MM.1S (cell line): ENCODE measurements around the gene CGB7.
"Not testable (repeated sequence)": the region's sequence is repeated elsewhere in the genome, so short reads cannot be mapped to it uniquely, and the experiment has no call there.

ENCODE experiments used
- DNase-seq: peaks from one replicate; pipeline ENCODE4 v3.0.0-alpha.2; 2015
- H2AFZ ChIP-seq: fragments of 300-600 bp; sonication (generic); 2 replicates; pipeline ENCODE4 v1.6.0; 2016; ENCODE audit warnings: antibody characterized with exemption, low read length
- H3F3A ChIP-seq: fragments of 300-600 bp; sonication (generic); 2 replicates; pipeline ENCODE4 v1.6.1; 2016; ENCODE audit warnings: mild to moderate bottlenecking, antibody characterized with exemption, low read length, moderate library complexity, mixed read lengths; ENCODE audit not compliant: insufficient read depth
- H3K27ac ChIP-seq: fragments of 300-600 bp; sonication (generic); 2 replicates; pipeline ENCODE4 v1.5.1; 2016; ENCODE audit warnings: mild to moderate bottlenecking, low read length
- H3K27me3 ChIP-seq: fragments of 300-600 bp; sonication (generic); replicated peaks from 2 replicates; pipeline ENCODE4 v1.6.0; 2016; ENCODE audit warnings: low read length; ENCODE audit not compliant: insufficient read depth
- H3K36me3 ChIP-seq: fragments of 300-600 bp; sonication (generic); replicated peaks from 2 replicates; pipeline ENCODE4 v1.6.1; 2016; ENCODE audit warnings: mild to moderate bottlenecking, low read length, mixed read lengths; ENCODE audit not compliant: insufficient read depth
- H3K4me1 ChIP-seq: fragments of 300-600 bp; sonication (generic); 2 replicates; pipeline ENCODE4 v1.6.1; 2016; ENCODE audit warnings: low read length, mixed read lengths
- H3K4me2 ChIP-seq: fragments of 300-600 bp; sonication (generic); 2 replicates; pipeline ENCODE4 v1.6.0; 2016; ENCODE audit warnings: low read depth, low read length
- H3K4me3 ChIP-seq: fragments of 300-600 bp; sonication (generic); 2 replicates; pipeline ENCODE4 v1.5.1; 2016; ENCODE audit warnings: low read length, mixed read lengths
- H3K79me2 ChIP-seq: fragments of 300-600 bp; sonication (generic); 2 replicates; pipeline ENCODE4 v1.6.1; 2016; ENCODE audit warnings: mixed run types, low read length, mixed read lengths
- H3K9ac ChIP-seq: fragments of 300-600 bp; sonication (generic); 2 replicates; pipeline ENCODE4 v1.6.1; 2016; ENCODE audit warnings: low read length, mixed read lengths
- H3K9me2 ChIP-seq: fragments of 300-600 bp; sonication (generic); replicated peaks from 2 replicates; pipeline ENCODE4 v1.6.1; 2016; ENCODE audit warnings: mild to moderate bottlenecking, low read length, mixed read lengths; ENCODE audit not compliant: insufficient read depth
- H3K9me3 ChIP-seq: fragments of 300-600 bp; sonication (generic); replicated peaks from 2 replicates; pipeline ENCODE4 v1.6.1; 2016; ENCODE audit warnings: mild to moderate bottlenecking, low read length, mixed read lengths; ENCODE audit not compliant: insufficient read depth
- H4K20me1 ChIP-seq: fragments of 300-600 bp; sonication (generic); 2 replicates; pipeline ENCODE4 v1.6.1; 2016; ENCODE audit warnings: mild to moderate bottlenecking, low read length, moderate library complexity, mixed read lengths; ENCODE audit not compliant: insufficient read depth
- CTCF ChIP-seq: fragments of 300-600 bp; sonication (generic); IDR thresholded peaks from 2 replicates; pipeline ENCODE4 v1.5.1; 2016; ENCODE audit warnings: antibody characterized with exemption, low read length, mixed read lengths
- EZH2 ChIP-seq: fragments of 300-600 bp; sonication (generic); optimal IDR thresholded peaks from 2 replicates; pipeline ENCODE3; 2017; ENCODE audit warnings: low read depth, mild to moderate bottlenecking, antibody characterized with exemption, low read length, mixed read lengths
- EZH2phosphoT487 ChIP-seq: fragments of 300-600 bp; sonication (generic); IDR thresholded peaks from 2 replicates; pipeline ENCODE4 v1.6.1; 2018; ENCODE audit warnings: antibody characterized with exemption, low read length

The CGB7 gene

GRCh38 chr19:49081273-49081672 lies 23.7 kb upstream of the CGB7 start:
- Histone ChIP-seq H3K36me3 (no peaks in the 10 kb centered on the region), H4K20me1 (peaks cover 3% of the 10 kb centered on the region; the same call in 1 of the 2 replicates), H3K9ac (no peak overlapping the region), H3F3A (no peaks in the 10 kb centered on the region), H2AFZ (no peak overlapping the region), H3K27ac (no peak overlapping the region), H3K27me3 (no peaks in the 10 kb centered on the region), H3K4me3 (no peak overlapping the region), H3K4me1 (no peaks in the 10 kb centered on the region), H3K79me2 (peaks cover 10% of the 10 kb centered on the region), H3K9me3 (no peaks in the 10 kb centered on the region), H3K9me2 (no peaks in the 10 kb centered on the region), H3K4me2 (no peak overlapping the region)
- TF ChIP-seq EZH2phosphoT487 (no peak), CTCF (no peak), EZH2 (no peak)
- no peak for DNase-seq

GRCh38 chr19:49080392-49080791 lies 22.8 kb upstream of the CGB7 start:
- H3K4me1 ChIP-seq, result no peaks in the 10 kb centered on the region
- no peaks in the 10 kb centered on the region for H3K27me3 ChIP-seq
- no peak for DNase-seq
- H3K9ac ChIP-seq, result no peak overlapping the region
- TF ChIP-seq EZH2, result no peak
- TF ChIP-seq CTCF, result no peak
- no peak for TF ChIP-seq EZH2phosphoT487
- no peaks in the 10 kb centered on the region for H3K9me2 ChIP-seq
- H3K79me2 ChIP-seq, result peaks cover 1% of the 10 kb centered on the region
- no peaks in the 10 kb centered on the region for H3K9me3 ChIP-seq
- H3K4me2 ChIP-seq, result no peak overlapping the region
- H2AFZ ChIP-seq, result no peak overlapping the region
- no peak overlapping the region for H3K4me3 ChIP-seq
- H3K27ac ChIP-seq, result no peak overlapping the region
- no peaks in the 10 kb centered on the region for H4K20me1 ChIP-seq
- no peaks in the 10 kb centered on the region for H3K36me3 ChIP-seq
- no peaks in the 10 kb centered on the region for H3F3A ChIP-seq

GRCh38 chr19:49074869-49075268 lies 17.3 kb upstream of the CGB7 start:
- H3K79me2 ChIP-seq, H3K9me3 ChIP-seq, H3K36me3 ChIP-seq, H3F3A ChIP-seq, H2AFZ ChIP-seq, H3K4me2 ChIP-seq, H4K20me1 ChIP-seq, H3K9me2 ChIP-seq, H3K4me1 ChIP-seq, H3K9ac ChIP-seq, H3K27ac ChIP-seq, H3K4me3 ChIP-seq: not testable (repeated sequence)
- peak; percentile 37 for TF ChIP-seq CTCF
- peaks cover 24% of the 10 kb centered on the region for H3K27me3 ChIP-seq
- DNase-seq, result peak; percentile 25
